GM21619 (cell line): Measurements from ENCODE around the gene MRPL24.

Source experiments
- ATAC-seq: cut with Tn5 transposase; IDR thresholded peaks from one replicate; pipeline ENCODE4 v1.9.1; 2021; ENCODE audit not compliant: unreplicated experiment

Gene MRPL24

GRCh38 chr1:156692925-156693847 is 47.7 kb downstream of the MRPL24 start:
- no peak for ATAC-seq

- no peak for ATAC-seq
Observed at GRCh38 chr1:156692441-156692924, 48.4 kb downstream of the MRPL24 start.

GRCh38 chr1:156691665-156692440 is 49.0 kb downstream of the MRPL24 start:
- no peak for ATAC-seq

GRCh38 chr1:156691191-156691590 is 49.7 kb downstream of the MRPL24 start:
- no peak for ATAC-seq

GRCh38 chr1:156690675-156691036 is 50.2 kb downstream of the MRPL24 start:
- no peak for ATAC-seq

GRCh38 chr1:156689953-156690674 is 50.8 kb downstream of the MRPL24 start:
- ATAC-seq = no peak

GRCh38 chr1:156689035-156689952 is 51.6 kb downstream of the MRPL24 start:
- ATAC-seq = no peak
